Nephron (organoid): Measurements from ENCODE around the gene PSAPL1.

ENCODE experiments used
- H3K27ac Mint-ChIP-seq, 3 experiments: 2 replicates each; pipeline ENCODE4 v1.8.0; 2020; ENCODE audit warnings: mixed read lengths in 3 of 3, mild to moderate bottlenecking in 2 of 3, moderate library complexity in 1 of 3
- H3K27me3 Mint-ChIP-seq: 2 replicates; pipeline ENCODE4 v1.8.0; 2021; ENCODE audit warnings: low read depth, mild to moderate bottlenecking, moderate library complexity, mixed read lengths
- H3K36me3 Mint-ChIP-seq: 2 replicates; pipeline ENCODE4 v1.8.0; 2020; ENCODE audit warnings: low read depth, mixed read lengths
- H3K4me1 Mint-ChIP-seq: 2 replicates; pipeline ENCODE4 v1.8.0; 2020; ENCODE audit warnings: mixed read lengths
- H3K4me3 Mint-ChIP-seq, 3 experiments: 2 replicates each; pipeline ENCODE4 v1.8.0; 2020; ENCODE audit warnings: mild to moderate bottlenecking in 3 of 3, mixed read lengths in 3 of 3, moderate library complexity in 2 of 3
- H3K9me3 Mint-ChIP-seq: 2 replicates; pipeline ENCODE4 v1.8.0; 2020; ENCODE audit warnings: mixed read lengths
- CTCF ChIP-seq, 3 experiments: fragments of 200-600 bp; sonication (generic); IDR thresholded peaks; one replicate each; pipeline ENCODE4 v1.5.0; 2021; ENCODE audit warnings: antibody characterized with exemption in 3 of 3; ENCODE audit not compliant: unreplicated experiment in 3 of 3

The PSAPL1 gene

DNA sequence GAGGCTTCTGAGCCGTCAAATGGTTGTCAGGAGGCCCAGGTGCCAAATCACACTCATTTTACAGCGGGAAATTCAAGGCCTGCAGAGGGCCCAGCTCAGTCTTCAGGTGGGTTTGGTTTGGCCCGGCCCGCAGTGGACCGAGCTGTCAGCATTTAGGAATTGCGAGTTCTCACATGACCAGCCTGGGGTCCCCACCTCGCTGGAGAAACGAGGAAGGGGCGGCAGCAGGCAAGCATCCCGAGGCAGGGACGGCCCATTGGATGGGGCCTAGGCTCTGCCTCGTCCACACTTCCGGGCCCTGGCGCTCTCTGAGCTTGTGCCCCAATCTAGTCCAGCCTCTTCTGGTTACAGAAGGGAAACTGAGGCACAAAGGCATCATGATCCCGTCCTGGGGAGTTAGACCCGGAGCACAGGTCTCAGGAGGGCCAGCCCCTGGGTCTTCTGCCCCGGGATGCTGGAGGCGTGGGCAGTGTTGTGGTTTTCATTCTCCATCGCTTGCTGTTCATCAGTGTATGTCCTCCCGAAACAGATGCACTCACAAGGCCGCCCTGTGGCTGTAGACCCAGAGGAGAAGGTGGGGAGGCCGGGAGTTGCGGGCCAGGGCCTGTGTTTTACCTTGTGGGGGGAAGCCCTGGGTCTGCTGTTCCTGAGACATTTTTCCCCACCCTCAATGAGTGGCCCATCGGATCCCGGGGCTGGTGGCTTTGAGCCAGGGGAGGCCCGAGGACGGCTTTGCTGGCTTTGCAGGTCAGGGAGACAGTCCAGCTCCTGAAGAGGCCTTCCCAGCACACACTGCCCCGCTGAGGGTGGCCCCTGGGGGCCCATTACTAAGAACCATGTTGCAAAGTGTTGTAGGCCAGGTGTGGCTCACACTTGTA lies 8.9 kb downstream of the PSAPL1 start:
- H3K4me3 Mint-ChIP-seq: no peak overlapping the region
- H3K9me3 Mint-ChIP-seq: no peaks in the 10 kb centered on the region
- no peak overlapping the region for H3K27ac Mint-ChIP-seq
- peaks cover 20% of the 10 kb centered on the region for H3K4me1 Mint-ChIP-seq
- peaks cover 12% of the 10 kb centered on the region for H3K27me3 Mint-ChIP-seq
- TF ChIP-seq CTCF (IDR thresholded peaks at IDR 0.05; ENCODE audit: unreplicated experiment in 3 of 3): no peak
- H3K36me3 Mint-ChIP-seq: no peaks in the 10 kb centered on the region

GRCh38 chr4:7425124-7425523 lies 9.6 kb downstream of the PSAPL1 start:
- TF ChIP-seq CTCF (IDR thresholded peaks at IDR 0.05; ENCODE audit: unreplicated experiment in 3 of 3): no peak
- Mint-ChIP-seq H3K36me3 (no peaks in the 10 kb centered on the region), H3K27ac (no peak overlapping the region), H3K9me3 (no peaks in the 10 kb centered on the region), H3K27me3 (peaks cover 12% of the 10 kb centered on the region), H3K4me3 (no peak overlapping the region), H3K4me1 (peaks cover 20% of the 10 kb centered on the region)

DNA sequence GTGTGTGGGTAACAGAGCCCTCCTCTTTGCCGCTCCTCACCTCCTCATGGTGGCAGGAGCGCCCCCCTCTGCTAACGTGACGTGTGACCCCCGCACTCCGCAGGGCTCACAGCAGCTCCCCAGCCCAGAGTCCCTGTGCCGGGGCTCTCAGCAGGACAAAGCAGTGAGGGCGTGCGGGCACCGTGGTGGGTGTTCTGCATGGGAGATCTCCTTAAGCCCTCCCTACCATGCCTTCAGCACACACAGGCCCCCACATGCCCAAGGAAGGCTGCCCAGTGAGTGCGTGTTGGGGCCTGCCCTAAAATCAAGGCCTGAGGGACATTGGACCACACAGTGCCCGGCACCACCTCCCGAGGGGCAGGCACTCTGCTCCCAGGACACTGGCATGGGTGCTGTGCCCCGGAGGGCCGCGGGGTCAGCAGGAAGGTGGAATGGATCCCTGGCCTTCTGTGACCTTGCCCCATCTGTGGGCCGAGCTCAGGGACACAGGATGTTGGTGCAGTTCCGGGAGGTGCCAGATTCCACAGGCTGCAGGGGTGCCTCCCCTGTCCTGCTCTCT lies 10.1 kb downstream of the PSAPL1 start:
- no peak for TF ChIP-seq CTCF (IDR thresholded peaks at IDR 0.05; ENCODE audit: unreplicated experiment in 3 of 3)
- H3K27ac Mint-ChIP-seq: no peak overlapping the region
- peaks cover 20% of the 10 kb centered on the region for H3K4me1 Mint-ChIP-seq
- peaks cover 12% of the 10 kb centered on the region for H3K27me3 Mint-ChIP-seq
- H3K9me3 Mint-ChIP-seq: no peaks in the 10 kb centered on the region
- H3K36me3 Mint-ChIP-seq: no peaks in the 10 kb centered on the region
- H3K4me3 Mint-ChIP-seq: no peak overlapping the region

DNA sequence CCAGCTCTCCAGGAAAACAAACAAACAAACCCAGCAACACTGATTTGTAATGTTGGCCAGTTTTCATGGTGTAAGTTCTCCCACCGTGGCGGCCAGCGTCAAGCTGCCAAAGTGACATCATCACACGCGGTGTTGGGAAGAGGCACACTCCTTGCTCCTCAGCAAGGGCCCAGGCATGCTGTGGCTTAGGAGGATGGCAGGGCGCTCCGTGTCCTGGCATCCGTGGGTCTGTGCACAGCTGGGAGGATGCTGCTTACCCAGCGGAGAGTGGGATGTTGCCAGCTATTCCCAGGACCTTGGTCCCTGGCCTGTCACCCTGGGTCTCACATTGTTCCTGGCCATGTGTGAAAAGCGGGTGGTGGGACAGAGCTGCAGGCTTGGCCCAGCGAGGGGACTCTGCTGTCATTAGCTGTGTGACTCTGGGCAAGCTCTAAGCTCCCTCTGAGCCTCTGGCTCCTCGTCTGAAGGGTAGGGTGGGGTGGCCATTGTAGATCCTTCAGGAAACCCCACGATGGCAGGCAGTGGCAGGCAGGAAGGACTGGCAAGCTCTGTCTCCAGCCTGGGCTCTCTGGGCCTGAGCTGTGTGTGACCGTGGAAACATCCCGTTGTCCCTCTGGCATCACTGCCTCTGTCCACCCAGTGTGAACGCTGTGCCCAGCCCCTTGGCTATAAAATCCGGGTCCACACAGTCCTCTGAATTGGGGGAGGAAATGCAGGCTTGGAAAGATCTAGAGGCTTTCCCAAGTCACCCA lies 10.8 kb downstream of the PSAPL1 start:
- Mint-ChIP-seq H3K27ac (no peak overlapping the region), H3K27me3 (peaks cover 12% of the 10 kb centered on the region), H3K36me3 (no peaks in the 10 kb centered on the region), H3K4me3 (no peak overlapping the region), H3K4me1 (peaks cover 16% of the 10 kb centered on the region), H3K9me3 (no peaks in the 10 kb centered on the region)
- no peak for TF ChIP-seq CTCF (IDR thresholded peaks at IDR 0.05; ENCODE audit: unreplicated experiment in 3 of 3)

DNA sequence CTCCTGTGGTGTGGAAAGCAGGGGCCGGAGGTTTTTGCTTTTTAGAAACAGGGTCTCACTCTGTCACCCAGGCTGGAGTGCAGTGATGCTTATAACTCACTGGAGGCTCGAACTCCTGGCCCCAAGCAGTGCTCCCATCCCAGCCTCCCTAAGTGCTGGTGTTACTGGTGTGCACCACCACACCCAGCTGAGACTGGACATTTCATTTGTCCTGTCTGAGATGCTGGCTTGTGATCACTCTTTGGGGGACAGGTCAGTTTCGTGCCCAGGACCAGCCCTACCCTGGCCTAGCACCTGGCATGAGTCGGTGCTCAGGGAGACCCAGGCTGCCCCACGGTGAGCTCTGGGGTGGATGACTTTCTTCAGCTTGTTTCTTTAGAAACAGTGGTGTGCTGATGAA lies 11.3 kb downstream of the PSAPL1 start:
- H3K27ac Mint-ChIP-seq: no peak overlapping the region
- no peaks in the 10 kb centered on the region for H3K36me3 Mint-ChIP-seq
- H3K9me3 Mint-ChIP-seq: no peaks in the 10 kb centered on the region
- peaks cover 15% of the 10 kb centered on the region for H3K4me1 Mint-ChIP-seq
- no peak for TF ChIP-seq CTCF (IDR thresholded peaks at IDR 0.05; ENCODE audit: unreplicated experiment in 3 of 3)
- H3K27me3 Mint-ChIP-seq: peaks cover 12% of the 10 kb centered on the region
- no peak overlapping the region for H3K4me3 Mint-ChIP-seq
